Mucosa of descending colon (tissue), 3 donors: ENCODE data around the gene BAZ1B. TPM values are rescaled to one million over a fixed set of nuclear protein-coding genes. Genes with fewer than 3 reads are reported as not detected.
A peak's percentile ranks its signal among the peaks of the same experiment; 100 is the strongest.

Experiments used
- ATAC-seq: fragments of 200-7000 bp; cut with Tn5 transposase; one replicate; pipeline ENCODE4 v1.9.1; 2020; ENCODE audit warnings: mild to moderate bottlenecking, moderate library complexity
- DNase-seq, 3 donors: peaks; one replicate each; pipeline ENCODE4 v3.0.0-alpha.2; 2020
- H3K36me3 ChIP-seq: fragments of 200-600 bp; one replicate; pipeline ENCODE4 v1.8.0; 2021; ENCODE audit warnings: low read depth, mild to moderate bottlenecking
- H3K4me1 ChIP-seq: fragments of 200-600 bp; one replicate; pipeline ENCODE4 v1.8.0; 2021; ENCODE audit warnings: low read depth, mild to moderate bottlenecking
- H3K4me3 ChIP-seq: fragments of 200-600 bp; one replicate; pipeline ENCODE4 v1.8.0; 2021; ENCODE audit warnings: mild to moderate bottlenecking
- H3K9me3 ChIP-seq: fragments of 200-600 bp; one replicate; pipeline ENCODE4 v1.8.0; 2021; ENCODE audit warnings: mild to moderate bottlenecking
- CTCF ChIP-seq: fragments of 200-600 bp; IDR thresholded peaks from one replicate; pipeline ENCODE4 v1.8.0; 2022; ENCODE audit warnings: antibody characterized with exemption, mild to moderate bottlenecking
- intact Hi-C, 2 donors: fragments of 100-400 bp; cut with DNase I in 1 of 2; cut with micrococcal nuclease in 1 of 2; formaldehyde crosslinking; loops; one replicate each; pipeline versions ENCODE4 v1.11.0 to v1.11.1; 2022; cut with DNase I, micrococcal nuclease
- total RNA-seq, 3 donors: library from RNA; stranded (reverse); fragmentation: NEBNext Ultra II Directional in 2 of 3; extraction: Animal tissue kit (Norgen Biotek cat#: 25700) in 2 of 3; gene quantifications; one replicate each; pipeline versions ENCODE4 v1.2.1 to v1.2.4, GENCODE V29; 2021 to 2023
- donor health status: DM: no; HTN: no; CAD: no; lungs with moderate emphysema.
- donor health status: DM: no; HTN: no; CAD: no.
- donor health status: DM: no; HTN: yes; CAD: no.

Gene BAZ1B
- total RNA-seq, 3 donors from 2014 or later: 37.4 to 76.0 (median 41.4) TPM

GRCh38 chr7:73436031-73436929, 85.8 kb downstream of the BAZ1B start:
- ATAC-seq: no peak
- H3K36me3 ChIP-seq: peaks cover 5% of the 10 kb centered on the region
- no peaks in the 10 kb centered on the region for H3K9me3 ChIP-seq
- no peak for TF ChIP-seq CTCF
- peaks cover 3% of the 10 kb centered on the region for H3K4me1 ChIP-seq
- H3K4me3 ChIP-seq: no peak overlapping the region
- DNase-seq: no peak
- intact Hi-C loops: no loop called here

- intact Hi-C loops: no loop called here
- no peak overlapping the region for H3K4me3 ChIP-seq
Measured at GRCh38 chr7:73435471-73436009, 86.6 kb downstream of the BAZ1B start.

GRCh38 chr7:73434701-73435069, 87.4 kb downstream of the BAZ1B start:
- intact Hi-C loops: no loop called here
- DNase-seq: no peak
- ATAC-seq: no peak
- Histone ChIP-seq H3K9me3 (no peaks in the 10 kb centered on the region), H3K4me1 (peaks cover 3% of the 10 kb centered on the region), H3K36me3 (no peaks in the 10 kb centered on the region), H3K4me3 (no peak overlapping the region)
- TF ChIP-seq CTCF: no peak

More at GRCh38 chr7:73435471-73436009, 86.6 kb downstream of the BAZ1B start:
- Histone ChIP-seq H3K36me3 (no peaks in the 10 kb centered on the region), H3K9me3 (no peaks in the 10 kb centered on the region), H3K4me1 (peaks cover 3% of the 10 kb centered on the region)
- ATAC-seq: no peak
- TF ChIP-seq CTCF: no peak
- no peak for DNase-seq

GRCh38 chr7:73433924-73434700, 88.0 kb downstream of the BAZ1B start:
- ATAC-seq (no peak), DNase-seq (no peak)
- Histone ChIP-seq H3K4me1 (peaks cover 3% of the 10 kb centered on the region), H3K9me3 (no peaks in the 10 kb centered on the region), H3K36me3 (no peaks in the 10 kb centered on the region), H3K4me3 (no peak overlapping the region)
- TF ChIP-seq CTCF: no peak
- intact Hi-C loops: no loop called here

- peak in 1 of 3 donors; percentile 10 for DNase-seq
- Histone ChIP-seq H3K4me3 (no peak overlapping the region), H3K9me3 (no peaks in the 10 kb centered on the region), H3K4me1 (peaks cover 3% of the 10 kb centered on the region), H3K36me3 (no peaks in the 10 kb centered on the region)
- no peak for TF ChIP-seq CTCF
- ATAC-seq: no peak
- intact Hi-C loops: no loop called here
Measured at GRCh38 chr7:73432676-73433075, 89.4 kb downstream of the BAZ1B start.
